Esophagus muscularis mucosa (tissue), 4 donors: Measurements from ENCODE around the gene MYH7B.

ENCODE experiments used
- EP300 ChIP-seq: sonication (generic); formaldehyde crosslinking; IDR thresholded peaks from one replicate; pipeline ENCODE4 v1.6.1; 2017; ENCODE audit warnings: antibody characterized with exemption
- POLR2A ChIP-seq: fragments of 450-650 bp; IDR thresholded peaks from one replicate; pipeline ENCODE4 v1.6.1; 2017; ENCODE audit warnings: antibody characterized with exemption, moderate library complexity, mild to moderate bottlenecking, low read depth
- POLR2AphosphoS5 ChIP-seq, 2 donors: sonication (generic); formaldehyde crosslinking; IDR thresholded peaks; one replicate each; pipeline ENCODE4 v1.6.1; 2017; ENCODE audit warnings: antibody characterized with exemption in 2 of 2
- TF ChIP-seq, protein P1 (sequence below), 3 experiments: fragments of 200-600 bp in 2 of 3; fragments of 450-650 bp in 1 of 3; sonication (generic) in 2 of 3; IDR thresholded peaks; one replicate each; pipeline ENCODE4 v1.5.1; 2017 to 2019; ENCODE audit warnings: antibody characterized with exemption in 3 of 3, mild to moderate bottlenecking in 2 of 3, moderate library complexity in 1 of 3

GRCh38 chr20:34915131-34915530, 40.5 kb upstream of the MYH7B start:
- TF ChIP-seq, protein P1, sequence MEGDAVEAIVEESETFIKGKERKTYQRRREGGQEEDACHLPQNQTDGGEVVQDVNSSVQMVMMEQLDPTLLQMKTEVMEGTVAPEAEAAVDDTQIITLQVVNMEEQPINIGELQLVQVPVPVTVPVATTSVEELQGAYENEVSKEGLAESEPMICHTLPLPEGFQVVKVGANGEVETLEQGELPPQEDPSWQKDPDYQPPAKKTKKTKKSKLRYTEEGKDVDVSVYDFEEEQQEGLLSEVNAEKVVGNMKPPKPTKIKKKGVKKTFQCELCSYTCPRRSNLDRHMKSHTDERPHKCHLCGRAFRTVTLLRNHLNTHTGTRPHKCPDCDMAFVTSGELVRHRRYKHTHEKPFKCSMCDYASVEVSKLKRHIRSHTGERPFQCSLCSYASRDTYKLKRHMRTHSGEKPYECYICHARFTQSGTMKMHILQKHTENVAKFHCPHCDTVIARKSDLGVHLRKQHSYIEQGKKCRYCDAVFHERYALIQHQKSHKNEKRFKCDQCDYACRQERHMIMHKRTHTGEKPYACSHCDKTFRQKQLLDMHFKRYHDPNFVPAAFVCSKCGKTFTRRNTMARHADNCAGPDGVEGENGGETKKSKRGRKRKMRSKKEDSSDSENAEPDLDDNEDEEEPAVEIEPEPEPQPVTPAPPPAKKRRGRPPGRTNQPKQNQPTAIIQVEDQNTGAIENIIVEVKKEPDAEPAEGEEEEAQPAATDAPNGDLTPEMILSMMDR (IDR thresholded peaks at IDR 0.05), result no peak
- no peak for TF ChIP-seq EP300
- TF ChIP-seq POLR2AphosphoS5 (IDR thresholded peaks at IDR 0.05), result no peak
- no peak for TF ChIP-seq POLR2A
